HG02973 (cell line): Measurements from ENCODE around the gene NAPB.

Experiments
- ATAC-seq: cut with Tn5 transposase; IDR thresholded peaks from one replicate; pipeline ENCODE4 v1.9.1; 2021; ENCODE audit warnings: moderate library complexity; ENCODE audit not compliant: unreplicated experiment

The NAPB gene

GRCh38 chr20:23369072-23369823 lies 52.0 kb downstream of the NAPB start:
- no peak for ATAC-seq

- ATAC-seq: no peak
These were observed 52.8 kb downstream of the NAPB start for GRCh38 chr20:23368316-23369071.

GRCh38 chr20:23367770-23368169 lies 53.5 kb downstream of the NAPB start:
- no peak for ATAC-seq

- no peak for ATAC-seq
These were observed 54.9 kb downstream of the NAPB start for GRCh38 chr20:23366384-23366783.

GRCh38 chr20:23365390-23366165 lies 55.7 kb downstream of the NAPB start:
- no peak for ATAC-seq

GRCh38 chr20:23363257-23363649 lies 58.0 kb downstream of the NAPB start:
- ATAC-seq: no peak

GRCh38 chr20:23362392-23363256 lies 58.7 kb downstream of the NAPB start:
- ATAC-seq: no peak

- ATAC-seq: peak; percentile 58
These were observed 59.6 kb downstream of the NAPB start, which contains the start of gene GZF1 for GRCh38 chr20:23361476-23362391. Gene GZF1, plus strand, starts transcription at chr20:23362182. Its CDS starts 2,202 bp downstream, at chr20:23364384.

GRCh38 chr20:23361119-23361475 lies 60.2 kb downstream of the NAPB start:
- no peak for ATAC-seq

- ATAC-seq: no peak
These were observed 60.8 kb downstream of the NAPB start for GRCh38 chr20:23360531-23360930.

GRCh38 chr20:23358923-23359593 lies 62.2 kb downstream of the NAPB start:
- ATAC-seq: no peak

- ATAC-seq: no peak
These were observed 62.8 kb downstream of the NAPB start for GRCh38 chr20:23358563-23358906.

- peak; percentile 66 for ATAC-seq
These were observed 63.3 kb downstream of the NAPB start for GRCh38 chr20:23357767-23358562.

GRCh38 chr20:23356203-23356602 lies 65.1 kb downstream of the NAPB start:
- no peak for ATAC-seq

- ATAC-seq: peak; percentile 27
These were observed 70.1 kb downstream of the NAPB start for GRCh38 chr20:23350904-23351838.

- ATAC-seq: peak; percentile 80
These were observed 70.9 kb downstream of the NAPB start, which contains the start of gene NXT1 for GRCh38 chr20:23350196-23350903. Gene NXT1, plus strand, starts transcription at chr20:23350791. Its CDS starts 3,251 bp downstream, at chr20:23354042.
